ENCODE results near the gene SLC16A3.

DNA sequence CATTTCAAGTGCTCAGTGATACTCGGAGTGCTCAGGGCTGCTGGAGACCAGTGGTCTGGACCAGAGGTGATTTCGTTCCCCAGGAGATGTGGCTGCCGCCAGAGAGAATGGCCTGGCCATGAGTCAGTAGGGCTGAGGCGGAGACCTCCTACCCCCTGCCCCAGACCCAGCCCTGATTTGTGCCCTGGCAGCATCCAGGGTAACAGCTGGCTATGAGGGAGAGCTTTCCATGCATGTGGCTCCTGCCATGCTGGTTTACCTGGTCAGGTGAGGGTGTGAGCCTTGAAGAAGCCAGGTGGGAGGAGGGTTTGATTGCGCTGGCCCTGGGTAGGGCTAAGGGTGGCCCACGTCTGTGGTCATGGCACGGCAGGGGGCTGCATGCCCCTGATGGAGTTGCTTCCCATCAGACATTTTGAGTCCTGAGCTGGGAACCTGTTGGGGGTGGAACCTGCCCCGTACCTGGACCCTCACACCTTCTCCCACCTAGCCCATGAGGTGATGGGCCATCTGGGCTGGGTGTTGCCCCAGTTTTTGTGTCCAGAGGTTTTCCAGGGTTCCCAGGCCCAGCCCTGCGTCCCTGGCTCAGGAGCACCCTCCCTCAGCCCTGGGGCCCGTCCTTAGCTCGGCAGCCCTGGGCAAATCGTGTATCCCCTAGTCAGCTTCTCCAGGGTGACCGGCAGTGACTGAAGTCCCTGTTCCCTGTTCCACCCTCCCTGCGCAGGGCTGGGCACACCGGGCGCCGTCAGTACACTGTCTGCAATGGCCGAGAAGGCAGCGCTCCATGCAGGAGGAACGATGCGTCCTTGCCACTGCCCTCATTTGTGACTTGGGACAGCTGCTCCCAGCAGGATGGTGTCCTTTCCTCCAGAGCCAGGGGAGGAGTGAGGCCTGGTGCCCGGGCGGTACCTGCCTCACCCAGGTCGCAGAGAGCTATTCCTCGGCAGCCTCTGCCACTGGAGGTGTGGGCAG is 53.7 kb downstream of the SLC16A3 start:
- TF ChIP-seq POLR2A (IDR thresholded peaks at IDR 0.05), result no peak
- TF ChIP-seq, protein P1, sequence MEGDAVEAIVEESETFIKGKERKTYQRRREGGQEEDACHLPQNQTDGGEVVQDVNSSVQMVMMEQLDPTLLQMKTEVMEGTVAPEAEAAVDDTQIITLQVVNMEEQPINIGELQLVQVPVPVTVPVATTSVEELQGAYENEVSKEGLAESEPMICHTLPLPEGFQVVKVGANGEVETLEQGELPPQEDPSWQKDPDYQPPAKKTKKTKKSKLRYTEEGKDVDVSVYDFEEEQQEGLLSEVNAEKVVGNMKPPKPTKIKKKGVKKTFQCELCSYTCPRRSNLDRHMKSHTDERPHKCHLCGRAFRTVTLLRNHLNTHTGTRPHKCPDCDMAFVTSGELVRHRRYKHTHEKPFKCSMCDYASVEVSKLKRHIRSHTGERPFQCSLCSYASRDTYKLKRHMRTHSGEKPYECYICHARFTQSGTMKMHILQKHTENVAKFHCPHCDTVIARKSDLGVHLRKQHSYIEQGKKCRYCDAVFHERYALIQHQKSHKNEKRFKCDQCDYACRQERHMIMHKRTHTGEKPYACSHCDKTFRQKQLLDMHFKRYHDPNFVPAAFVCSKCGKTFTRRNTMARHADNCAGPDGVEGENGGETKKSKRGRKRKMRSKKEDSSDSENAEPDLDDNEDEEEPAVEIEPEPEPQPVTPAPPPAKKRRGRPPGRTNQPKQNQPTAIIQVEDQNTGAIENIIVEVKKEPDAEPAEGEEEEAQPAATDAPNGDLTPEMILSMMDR (IDR thresholded peaks at IDR 0.05), result no peak
